GM18867 (cell line): Measurements from ENCODE around the gene DHRS4.
A peak's percentile ranks its signal among the peaks of the same experiment; 100 is the strongest.
"Not testable (repeated sequence)": the region's sequence is repeated elsewhere in the genome, so short reads cannot be mapped to it uniquely, and the experiment has no call there.

Experiments
- ATAC-seq: cut with Tn5 transposase; IDR thresholded peaks from one replicate; pipeline ENCODE4 v1.9.1; 2021; ENCODE audit warnings: mild to moderate bottlenecking, moderate library complexity; ENCODE audit not compliant: unreplicated experiment

Gene DHRS4

DNA sequence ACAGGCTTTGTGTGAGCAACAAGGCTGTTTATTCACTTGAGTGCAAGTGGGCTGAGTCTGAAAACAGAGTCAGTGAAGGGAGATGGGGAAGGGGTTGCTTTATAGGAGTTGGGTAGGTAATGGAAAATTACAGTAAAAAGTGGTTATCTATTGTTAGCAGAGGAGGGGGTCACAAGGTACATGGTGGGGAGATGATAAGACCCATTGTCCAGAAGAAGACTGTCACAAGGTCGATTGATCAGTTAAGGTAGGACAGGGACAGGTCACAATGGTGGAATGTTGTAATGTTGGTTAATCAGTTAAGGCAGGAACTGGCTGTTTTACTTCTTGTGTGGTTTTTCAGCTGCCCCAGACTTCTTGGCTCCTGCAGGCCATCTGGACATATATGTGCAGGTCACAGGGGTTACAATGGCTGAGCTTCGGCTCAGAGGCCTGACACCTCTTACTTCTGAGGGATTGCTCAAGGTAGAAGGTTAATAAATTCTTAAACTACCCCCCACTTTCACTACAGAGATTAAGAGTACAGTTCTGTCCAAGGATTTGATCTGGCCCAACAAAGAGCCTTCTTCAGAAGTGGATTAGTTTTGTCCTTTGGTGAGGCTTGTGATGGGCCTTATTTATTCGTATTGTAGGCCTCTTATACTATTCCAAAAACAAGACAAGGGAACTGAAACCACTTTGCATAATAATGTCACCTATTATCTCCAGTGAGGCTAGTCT, 13.8 kb upstream of the DHRS4 start:
- ATAC-seq, result no peak

DNA sequence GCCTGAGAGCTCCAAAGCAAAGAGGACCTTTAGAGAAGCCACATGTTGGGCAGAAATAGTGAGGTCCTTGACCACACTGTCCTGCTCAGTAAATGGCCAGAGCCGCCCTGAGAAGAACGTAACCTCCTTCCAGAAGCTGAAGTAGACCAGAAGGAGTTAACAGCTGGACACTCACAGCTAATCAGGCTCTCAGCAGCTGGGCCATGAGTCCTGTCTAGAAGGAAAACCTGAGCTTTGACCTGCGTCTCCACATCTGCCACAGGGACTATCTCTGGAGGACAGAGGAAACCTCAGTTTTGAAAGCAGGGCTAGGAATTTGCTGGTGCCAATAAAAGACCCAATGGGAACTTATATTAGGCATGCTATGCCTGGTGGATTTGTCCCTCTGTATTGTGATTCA, 12.3 kb upstream of the DHRS4 start:
- ATAC-seq, result no peak

DNA sequence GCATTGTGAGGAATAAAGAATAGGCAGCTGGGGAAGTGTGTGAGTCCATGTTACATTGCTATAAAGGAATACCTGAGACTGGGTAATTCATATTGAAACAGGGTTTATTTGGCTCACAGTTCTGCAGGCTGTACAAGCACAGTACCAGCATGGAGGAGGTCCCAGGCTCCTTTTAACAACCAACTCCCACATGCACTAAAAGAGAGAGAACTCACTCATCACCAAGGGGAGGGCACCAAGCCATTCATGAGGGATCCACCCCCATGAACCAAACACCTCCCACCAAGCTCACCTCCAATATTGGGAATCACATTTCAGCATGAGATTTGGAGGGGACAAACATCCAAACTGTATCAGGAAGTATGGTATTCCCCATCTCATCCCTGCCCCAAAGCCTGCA, 11.9 kb upstream of the DHRS4 start:
- no peak for ATAC-seq

DNA sequence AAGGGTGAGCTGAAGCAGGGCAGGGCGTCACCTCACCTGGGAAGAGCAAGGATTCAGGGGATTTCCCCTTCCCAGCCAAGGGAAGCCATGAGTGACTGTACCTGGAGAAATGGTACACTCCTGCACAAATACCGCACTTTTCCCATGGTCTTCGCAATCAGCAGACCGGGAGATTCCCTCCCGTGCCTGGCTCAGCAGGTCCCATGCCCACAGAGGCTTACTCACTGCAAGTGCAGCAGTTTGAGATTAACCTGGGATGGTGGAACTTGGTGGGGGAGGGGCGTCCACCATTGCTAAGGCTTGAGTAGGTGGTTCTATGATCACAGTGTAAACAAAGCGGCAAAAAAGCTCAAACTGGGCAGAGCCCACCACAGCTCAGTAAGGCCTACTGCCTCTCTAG, 11.0 kb upstream of the DHRS4 start:
- ATAC-seq, result no peak

DNA sequence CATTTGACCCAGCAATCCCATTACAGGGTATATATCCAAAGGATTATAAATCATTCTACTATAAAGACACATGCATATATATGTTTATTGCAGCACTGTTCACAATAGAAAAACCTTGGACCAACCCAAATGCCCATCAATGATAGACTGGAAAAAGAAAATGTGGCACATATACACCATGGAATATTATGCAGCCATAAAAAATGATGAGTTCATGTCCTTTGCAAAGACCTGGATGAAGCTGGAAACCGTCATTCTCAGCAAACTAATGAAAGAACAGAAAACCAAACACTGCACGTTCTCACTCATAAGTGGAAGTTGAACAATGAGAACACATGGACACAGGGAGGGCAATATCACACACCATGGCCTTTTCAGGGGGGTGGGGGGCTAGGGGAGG, 4.5 kb upstream of the DHRS4 start:
- not testable (repeated sequence) for ATAC-seq

DNA sequence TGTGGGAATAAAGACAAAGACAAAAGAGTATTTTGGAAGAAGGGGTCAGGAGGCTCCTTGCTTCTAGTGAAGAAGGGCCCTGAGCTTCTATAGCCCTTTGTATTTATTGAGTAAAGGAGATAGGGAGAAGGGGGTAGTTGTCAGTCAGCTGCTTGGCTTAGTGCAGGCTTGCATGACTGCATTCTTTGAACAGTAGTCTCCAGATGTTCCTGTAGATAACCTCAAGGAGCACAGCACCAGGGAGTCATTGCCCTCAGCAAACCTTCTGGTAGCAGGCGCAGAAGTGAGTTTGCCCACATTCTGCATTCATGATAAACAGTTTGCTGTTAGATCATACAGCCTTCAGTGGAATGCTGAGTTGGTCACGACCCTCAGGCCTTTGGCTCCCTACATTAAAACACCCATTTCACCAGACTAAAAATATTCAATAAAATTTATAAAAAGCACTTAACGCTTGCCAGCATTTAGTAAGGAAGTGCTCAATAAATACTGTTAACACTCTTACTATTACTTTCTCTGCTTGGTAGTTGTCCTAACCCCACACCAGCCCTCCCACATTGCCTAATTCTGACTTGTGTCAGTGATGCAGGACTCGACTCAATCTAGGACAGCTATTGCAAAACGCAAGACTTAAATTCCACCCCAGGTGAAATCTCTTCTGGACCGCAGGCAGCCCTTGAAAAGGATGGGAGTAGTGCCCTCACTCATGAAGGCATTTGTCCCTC, 3.0 kb upstream of the DHRS4 start:
- no peak for ATAC-seq

DNA sequence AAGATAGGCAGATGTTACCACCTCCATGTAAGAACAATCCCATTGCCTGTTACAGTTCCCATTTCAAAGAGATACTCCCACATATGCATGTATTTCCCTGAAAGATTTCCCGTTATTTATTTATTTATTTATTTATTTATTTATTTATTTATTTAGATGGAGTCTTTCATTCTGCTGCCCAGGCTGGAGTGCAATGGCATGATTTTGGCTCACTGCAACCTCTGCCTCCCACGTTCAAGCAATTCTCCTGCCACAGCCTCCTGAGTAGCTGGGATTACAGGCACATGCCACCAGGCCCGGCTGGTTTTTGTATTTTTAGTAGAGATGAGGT, 2.5 kb upstream of the DHRS4 start:
- ATAC-seq, result not testable (repeated sequence)

DNA sequence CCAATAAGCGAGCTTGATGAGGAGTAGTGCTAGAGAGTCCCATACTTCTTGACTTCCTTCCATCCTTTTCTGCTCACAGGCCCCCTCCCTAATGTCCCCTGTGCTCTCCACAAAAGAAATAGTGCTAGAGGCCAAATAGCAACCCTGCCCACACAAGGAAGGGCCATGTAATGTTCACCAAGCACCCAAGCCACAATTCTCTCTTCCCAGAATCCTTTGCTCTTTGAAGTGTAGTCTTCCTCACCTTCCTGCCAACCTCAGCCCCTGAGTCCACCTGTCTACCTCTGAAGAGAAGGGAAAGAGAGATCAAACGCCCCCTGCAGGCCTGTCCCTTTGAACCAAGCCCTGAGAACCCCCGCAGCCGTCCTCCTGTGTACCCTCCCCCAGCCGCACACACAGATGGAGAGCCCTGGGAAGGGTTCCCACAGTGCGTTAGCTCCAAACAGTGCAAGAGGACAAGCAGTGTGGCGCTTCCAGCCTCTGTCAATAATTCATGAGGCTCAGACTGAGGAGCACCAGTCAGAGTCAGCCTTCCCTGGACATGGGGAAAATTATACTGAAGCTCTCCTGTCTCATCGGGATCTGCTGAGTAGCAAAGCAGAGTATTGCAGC, 1.9 kb upstream of the DHRS4 start:
- ATAC-seq, result no peak

DNA sequence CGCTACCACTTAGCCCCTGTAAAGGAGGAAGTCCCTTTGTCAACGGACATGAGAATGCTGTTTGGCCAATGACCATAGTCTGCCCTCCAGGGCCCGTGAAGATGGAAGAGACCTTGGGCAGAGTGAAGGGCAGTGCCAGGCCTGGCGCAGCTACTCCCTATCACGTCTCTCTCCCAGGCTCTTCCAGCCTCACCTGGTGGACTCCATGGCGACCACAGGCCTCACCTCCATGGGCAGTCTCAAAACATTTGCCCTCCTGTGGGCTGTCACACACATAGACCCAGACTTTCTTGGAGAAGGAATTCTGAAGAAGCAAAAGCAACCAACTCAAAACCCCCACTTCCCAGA, 480 bp upstream of the DHRS4 start:
- ATAC-seq, result not testable (repeated sequence)

DNA sequence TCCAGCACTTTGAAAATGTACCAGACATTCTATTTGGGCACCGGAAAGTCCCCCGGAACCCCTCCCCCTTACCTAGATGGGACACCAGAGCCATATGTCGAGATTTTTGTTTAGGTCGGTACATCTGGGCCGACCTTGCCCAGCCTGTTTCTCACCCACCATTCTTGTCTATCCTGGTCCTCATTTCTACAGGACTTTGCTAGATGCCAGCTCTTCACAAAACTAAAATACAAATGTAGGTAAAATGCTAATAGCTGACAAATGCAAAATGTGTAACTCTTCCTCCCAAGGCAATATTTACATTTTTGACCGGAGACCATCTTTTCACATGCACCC, 677 bp downstream of the DHRS4 start:
- peak; percentile 28 for ATAC-seq

DNA sequence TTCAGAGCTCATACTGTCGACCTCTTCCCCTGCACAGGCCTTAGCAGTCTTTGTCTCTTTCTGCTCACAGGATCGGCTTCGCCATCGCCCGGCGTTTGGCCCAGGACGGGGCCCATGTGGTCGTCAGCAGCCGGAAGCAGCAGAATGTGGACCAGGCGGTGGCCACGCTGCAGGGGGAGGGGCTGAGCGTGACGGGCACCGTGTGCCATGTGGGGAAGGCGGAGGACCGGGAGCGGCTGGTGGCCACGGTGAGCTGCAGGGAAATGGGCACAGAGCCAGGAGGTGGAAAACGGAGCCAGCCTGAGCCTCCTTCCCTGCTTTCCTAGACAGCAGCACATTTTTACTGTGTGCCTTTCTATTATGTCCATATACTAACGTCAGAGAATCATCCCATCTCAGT, 1.4 kb downstream of the DHRS4 start:
- not testable (repeated sequence) for ATAC-seq

DNA sequence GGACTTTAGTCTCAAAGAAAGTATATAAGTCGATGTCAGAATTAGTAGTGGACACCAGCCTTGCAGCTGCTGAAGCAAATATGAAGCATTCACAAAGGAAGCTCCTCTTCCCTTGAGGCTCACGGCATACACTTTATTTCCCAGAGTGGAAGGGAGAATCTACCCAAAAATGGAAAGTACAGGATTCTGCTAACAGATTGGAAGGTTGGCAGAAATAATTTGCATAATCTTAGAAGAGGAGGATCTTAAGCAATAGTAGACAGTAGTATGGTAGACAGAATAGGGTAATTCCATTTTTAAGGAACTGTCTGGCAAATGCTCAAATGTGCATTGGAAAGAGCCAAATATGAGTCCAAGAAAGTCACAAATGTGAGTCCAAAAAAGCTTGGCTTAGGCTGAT, 2.2 kb downstream of the DHRS4 start:
- ATAC-seq, result not testable (repeated sequence)

DNA sequence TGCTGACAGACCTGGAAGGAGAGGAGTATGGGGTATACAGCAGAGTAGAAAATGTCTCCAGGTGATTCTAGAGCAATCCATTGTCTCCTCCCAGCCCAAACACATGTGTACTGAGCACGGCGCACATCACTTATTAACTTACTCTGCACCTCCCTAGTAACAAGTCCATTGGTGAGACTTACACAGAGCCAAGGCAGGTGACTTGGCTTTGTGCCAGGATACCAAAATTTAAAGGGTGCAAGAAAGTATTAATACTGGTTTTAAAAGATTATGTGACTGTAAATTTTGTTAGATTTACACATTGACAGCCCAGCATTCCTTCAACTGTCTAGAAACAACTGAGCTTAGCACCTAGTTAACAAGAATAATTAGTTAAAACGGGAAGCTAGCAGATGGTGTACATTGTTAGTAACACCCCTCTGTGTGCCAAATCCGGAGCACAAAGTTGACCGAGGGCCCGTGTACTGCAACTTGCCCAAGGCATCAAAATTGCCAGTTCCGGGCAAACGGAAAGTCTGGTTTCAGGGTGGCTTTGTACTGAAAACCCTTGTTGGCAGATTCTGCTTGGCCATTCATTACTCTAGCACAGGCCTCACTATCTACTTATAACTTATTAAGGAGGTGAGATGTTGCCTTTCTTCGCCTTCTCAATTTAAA, 4.5 kb downstream of the DHRS4 start:
- ATAC-seq, result not testable (repeated sequence)

DNA sequence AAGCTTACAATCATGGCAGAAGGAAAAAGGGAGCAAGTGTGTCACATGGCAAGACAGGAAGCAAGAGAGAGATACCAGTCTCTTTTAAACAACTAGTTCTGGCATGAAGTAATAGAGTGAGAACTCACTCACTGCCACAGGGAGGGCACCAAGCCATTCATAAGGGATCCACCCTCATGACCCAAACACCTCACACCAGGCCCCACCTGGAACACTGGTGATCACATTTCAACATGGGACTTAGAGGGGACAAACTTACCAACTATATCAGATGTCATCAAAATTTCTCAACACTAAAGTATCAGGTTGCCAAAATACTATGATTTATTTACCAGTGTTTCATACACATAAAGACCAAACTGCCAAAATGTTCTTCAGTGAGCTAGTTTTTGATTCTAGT, 7.3 kb downstream of the DHRS4 start:
- ATAC-seq, result not testable (repeated sequence)

DNA sequence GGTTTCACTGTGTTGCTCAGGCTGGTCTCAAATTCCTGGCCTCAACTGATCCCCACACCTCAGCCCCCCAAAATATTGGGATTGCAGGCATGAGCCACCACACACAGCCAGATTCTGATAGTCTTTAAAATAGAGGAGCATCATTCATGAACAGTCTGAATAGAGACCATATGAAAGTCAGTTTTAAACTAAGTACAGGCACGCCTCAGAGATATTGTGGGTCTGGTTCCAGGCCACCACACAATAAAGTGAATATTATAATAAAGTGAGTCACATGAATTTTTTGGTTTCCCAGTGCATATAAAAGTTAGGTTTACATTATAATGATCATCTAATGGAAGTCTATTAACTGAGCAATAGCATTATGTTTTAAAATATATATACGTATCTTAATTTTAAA, 8.1 kb downstream of the DHRS4 start:
- not testable (repeated sequence) for ATAC-seq

DNA sequence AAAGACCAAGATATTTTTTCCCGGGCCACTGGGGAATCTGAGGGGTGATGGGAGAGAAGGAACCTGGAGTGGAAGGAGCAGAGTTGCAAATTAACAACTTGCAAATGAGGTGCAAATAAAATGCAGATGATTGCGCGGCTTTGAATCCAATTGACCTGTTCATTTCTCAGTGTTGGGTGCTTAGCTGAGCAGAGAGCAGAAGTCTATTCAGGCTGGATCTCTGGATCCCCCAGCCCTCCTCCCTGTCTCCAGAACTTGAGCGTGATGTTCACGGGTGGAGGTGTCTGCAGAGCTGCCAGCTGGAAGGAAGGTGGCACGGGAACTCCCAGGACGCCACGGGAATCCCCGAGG, 15.5 kb downstream of the DHRS4 start:
- ATAC-seq, result not testable (repeated sequence)

DNA sequence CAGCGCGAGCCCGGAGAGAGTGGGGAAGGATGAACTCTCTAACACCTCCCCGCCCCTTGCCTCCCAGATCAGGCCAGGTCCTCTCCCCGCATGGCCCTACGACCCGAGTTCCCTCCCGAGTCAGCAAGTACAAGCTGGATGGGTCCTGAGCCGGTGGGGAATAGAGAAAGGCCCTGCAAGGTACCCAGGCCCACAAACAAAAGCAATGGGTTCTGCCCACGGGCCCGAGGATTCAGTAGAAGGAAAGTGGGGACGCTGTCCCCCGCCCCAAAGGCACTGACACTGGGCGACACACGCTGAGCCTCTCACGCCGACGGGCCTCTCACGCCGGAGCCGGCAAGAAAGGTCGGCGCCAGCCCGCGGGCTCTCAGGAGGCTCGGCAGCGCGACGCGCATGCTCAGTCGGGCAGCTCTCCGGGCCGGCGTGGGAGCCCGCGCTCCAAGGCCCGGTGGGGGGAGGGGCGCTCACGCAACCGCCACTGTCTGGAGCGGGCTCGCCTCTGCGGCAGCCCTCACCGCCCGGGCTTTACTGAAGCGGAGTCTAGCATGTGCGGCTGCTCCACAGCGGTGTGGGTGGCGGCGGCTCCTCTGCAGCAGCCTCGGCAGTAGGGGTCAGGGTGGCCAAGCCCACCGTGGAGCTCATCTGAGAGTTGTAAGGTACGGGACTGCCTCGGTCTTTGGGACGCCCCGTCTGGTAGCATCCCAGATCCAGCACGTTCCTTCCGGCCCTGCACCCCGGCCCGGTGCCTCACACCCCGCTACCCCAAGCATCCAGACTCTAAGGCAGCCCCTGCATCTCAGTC, 16.1 kb downstream of the DHRS4 start:
- peak; percentile 88 for ATAC-seq

DNA sequence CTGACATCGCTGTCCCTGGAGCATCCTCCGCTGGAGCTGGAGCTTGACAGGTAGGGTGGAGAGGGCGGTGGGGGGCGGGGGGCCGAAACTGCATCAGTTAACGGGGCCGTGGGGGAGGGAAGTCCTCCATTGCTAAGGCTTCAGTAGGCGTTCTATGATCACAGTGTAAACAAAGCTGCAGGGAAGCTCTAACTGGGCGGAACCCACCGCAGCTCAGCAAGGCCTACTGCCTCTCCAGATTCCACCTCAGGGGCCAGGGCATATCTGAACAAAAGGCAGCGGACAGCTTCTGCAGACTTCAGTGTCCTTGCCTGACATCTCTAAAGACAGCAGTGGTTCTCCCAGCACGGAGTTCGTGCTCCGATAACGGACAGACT, 16.7 kb downstream of the DHRS4 start:
- not testable (repeated sequence) for ATAC-seq

DNA sequence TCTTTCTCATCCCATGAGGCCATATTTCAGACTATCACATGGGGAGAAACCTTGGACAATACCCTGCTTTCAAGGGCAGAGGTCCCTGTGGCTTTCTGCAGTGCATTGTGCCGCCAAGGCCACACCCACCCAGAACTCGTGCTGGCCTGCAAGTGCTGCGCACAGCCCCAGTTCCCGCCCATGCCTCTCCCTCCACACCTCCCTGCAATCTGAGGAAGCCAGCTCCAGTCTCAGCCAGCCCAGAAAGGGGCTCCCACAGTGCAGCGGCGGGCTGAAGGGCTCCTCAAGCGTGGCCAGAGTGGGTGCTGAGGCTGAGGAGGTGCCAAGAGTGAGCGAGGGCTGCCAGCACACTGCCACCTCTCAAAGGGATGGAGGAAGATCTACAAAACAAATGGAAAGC, 19.6 kb downstream of the DHRS4 start:
- ATAC-seq, result not testable (repeated sequence)

DNA sequence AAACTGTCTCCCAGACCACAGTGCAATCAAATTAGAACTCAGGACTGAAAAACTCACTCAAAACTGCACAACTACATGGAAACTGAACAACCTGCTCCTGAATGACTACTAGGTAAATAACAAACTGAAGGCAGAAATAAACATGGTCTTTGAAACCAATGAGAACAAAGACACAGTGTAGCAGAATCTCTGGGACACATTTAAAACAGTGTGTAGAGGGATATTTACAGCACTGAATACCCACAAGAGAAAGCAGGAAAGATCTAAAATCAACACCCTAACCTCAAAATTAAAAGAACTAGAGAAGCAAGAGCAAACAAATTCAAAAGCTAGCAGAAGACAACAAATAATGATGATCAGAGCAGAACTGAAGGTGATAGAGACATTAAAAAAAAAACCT, 20.5 kb downstream of the DHRS4 start:
- ATAC-seq, result not testable (repeated sequence)

DNA sequence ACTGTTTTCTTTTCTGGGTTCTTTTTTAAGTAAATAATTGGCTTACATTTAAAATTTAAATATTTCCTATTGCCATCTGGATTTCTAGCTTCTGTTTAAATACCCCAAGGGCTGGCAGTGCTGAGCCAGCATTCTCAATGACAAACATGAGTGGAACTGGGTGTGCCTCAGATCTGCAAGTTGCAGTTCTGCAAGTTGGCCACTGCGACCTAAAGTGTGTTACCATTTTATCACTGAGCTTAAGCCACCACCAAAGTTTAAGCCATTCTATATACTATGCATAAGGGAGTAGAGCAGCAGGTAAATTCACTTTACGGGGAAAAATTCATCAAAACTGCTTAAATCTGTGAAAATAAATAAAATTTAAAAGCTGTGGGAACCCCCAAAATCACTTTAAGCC, 23.6 kb downstream of the DHRS4 start:
- ATAC-seq, result peak; percentile 71
